AG10803 (cell line): Measurements from ENCODE around the gene ATXN1.

ENCODE experiments used
- DNase-seq: peaks from one replicate; pipeline ENCODE4 v3.0.0; 2010; ENCODE audit warnings: low read depth
- H3K4me3 ChIP-seq: 2 replicates; pipeline ENCODE4 v1.5.1; 2011; ENCODE audit warnings: mild to moderate bottlenecking, low read length, control low read depth
- CTCF ChIP-seq: conservative IDR thresholded peaks from 2 replicates; pipeline ENCODE4 v1.5.1; 2011; ENCODE audit warnings: mild to moderate bottlenecking, low read length, control low read depth, inconsistent platforms

Gene ATXN1

DNA sequence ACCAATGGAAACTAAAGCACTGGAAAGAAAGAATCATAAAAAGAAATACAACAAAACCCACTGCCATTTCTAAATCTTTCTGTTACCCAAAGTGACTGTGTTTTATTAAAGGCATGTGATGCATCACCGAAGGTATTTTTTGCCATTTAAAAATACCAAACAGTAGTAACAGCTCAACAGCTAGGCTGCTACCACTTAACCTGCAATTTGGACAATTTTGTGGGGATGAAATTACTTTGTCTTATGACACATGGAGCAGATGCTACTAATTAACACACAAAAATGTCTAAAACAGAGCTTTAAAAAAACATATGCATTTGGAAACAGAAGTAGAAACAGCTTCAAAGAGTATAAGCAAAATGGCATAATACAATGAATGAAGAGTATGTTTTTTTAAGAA is 97.4 kb downstream of the ATXN1 start:
- no peak overlapping the region for H3K4me3 ChIP-seq
- TF ChIP-seq CTCF: no peak
- DNase-seq: peak; percentile 64

- TF ChIP-seq CTCF: no peak
- DNase-seq: no peak
- H3K4me3 ChIP-seq: no peak overlapping the region
Measured at GRCh38 chr6:16660157-16660497, 101.1 kb downstream of the ATXN1 start.

GRCh38 chr6:16659466-16660156 is 101.6 kb downstream of the ATXN1 start:
- no peak overlapping the region for H3K4me3 ChIP-seq
- no peak for DNase-seq
- TF ChIP-seq CTCF: no peak

DNA sequence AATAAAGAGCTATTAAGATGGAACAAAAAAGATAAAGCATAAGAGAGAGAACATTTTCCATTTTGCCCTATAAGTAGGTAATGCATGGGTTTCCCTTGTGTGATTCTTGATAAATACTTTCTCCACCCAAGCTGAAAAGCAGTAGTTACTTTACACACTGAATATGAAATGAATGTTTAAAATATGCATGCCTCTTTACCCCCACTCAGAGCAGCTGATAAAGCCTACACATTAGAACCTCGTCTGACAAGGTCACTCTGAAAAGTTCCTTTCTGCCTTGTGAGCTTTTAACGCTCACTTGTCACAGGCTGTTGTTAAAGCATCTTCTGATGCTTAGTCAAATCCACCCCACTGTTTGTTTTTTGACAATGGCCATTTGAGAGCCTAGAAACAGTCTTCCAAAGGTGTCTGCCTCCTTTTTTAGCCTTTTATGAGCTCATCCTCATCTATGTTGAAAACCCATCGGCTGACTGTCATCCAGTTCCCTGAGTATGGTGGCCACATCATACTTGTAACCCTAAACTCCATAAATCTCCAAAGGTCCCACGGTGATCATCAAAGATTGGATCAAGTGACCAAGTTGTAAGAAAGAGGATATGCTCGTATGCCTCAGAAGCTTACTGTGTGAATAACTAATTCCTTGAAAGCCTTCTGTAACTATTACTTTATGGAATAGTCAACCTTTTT is 102.8 kb downstream of the ATXN1 start:
- no peak for TF ChIP-seq CTCF
- H3K4me3 ChIP-seq: no peak overlapping the region

DNA sequence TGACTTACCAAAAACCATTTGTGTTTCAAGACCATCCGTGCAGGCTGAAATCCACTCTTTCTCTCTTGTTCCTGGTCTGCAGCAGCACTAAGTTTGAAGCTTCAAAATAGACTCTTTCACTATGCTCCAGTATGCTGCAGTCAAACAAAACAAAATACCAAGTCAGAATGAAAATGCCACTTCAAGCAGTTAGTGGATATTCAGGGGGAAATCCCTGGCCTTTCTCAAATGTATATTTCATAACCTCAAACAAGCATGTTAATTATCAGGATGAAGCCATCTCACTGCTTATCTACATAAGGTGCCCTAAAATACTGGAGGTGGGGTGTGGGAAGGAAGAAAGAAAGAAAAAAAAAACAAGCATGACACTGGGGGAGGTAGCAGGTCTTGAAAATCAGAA is 103.5 kb downstream of the ATXN1 start:
- no peak for TF ChIP-seq CTCF
- no peak overlapping the region for H3K4me3 ChIP-seq
- DNase-seq: no peak

More for the DNA sequence above, 102.8 kb downstream of the ATXN1 start:
- no peak for DNase-seq

DNA sequence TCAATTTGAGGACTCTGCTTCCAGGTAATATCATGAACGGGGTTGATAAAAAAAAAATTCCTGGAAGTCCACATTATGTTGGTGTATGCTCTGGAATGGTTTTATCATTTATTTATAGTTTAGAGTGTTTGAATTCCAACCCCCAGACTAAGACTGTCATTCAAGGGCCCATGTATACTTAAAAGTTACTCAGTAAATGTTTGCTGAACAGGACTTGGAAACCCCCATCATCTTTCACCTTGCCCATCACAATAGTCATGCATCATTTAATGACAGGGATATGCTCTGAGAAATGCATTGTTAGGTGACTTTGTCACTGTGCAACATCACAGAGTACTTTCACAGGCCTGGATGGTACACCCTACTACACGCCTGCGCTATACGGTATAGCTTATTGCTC is 104.8 kb downstream of the ATXN1 start:
- H3K4me3 ChIP-seq: no peak overlapping the region
- TF ChIP-seq CTCF: no peak
- DNase-seq: no peak

DNA sequence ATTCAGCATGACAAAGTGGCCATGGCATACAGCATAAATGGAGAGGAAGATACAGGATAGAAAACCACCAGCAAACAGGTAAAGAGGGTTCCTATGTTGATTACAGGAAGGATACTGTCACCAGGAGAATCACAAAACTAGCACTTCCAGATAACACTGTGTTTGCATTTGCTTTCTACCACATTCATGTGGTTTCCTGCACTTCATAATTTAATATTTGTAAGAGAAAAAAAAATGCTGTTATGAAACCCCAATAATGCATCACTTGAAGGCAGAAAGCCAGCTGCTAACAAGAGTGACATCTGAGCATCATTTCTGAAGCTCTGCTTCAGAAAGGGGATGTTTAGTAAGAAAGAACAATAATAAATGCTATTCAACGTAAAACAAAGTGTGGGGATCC is 106.6 kb downstream of the ATXN1 start:
- no peak overlapping the region for H3K4me3 ChIP-seq
- no peak for TF ChIP-seq CTCF
- DNase-seq: no peak
